GM23338 (cell line): ENCODE data around the gene RADIL. TPM values are rescaled to one million over a fixed set of nuclear protein-coding genes. Genes with fewer than 3 reads are reported as not detected.

Experiments
- ATAC-seq: fragments of 200-7000 bp; cut with Tn5 transposase; 3 replicates; pipeline ENCODE4 v1.9.1; 2020
- DNase-seq: peaks from one replicate; pipeline ENCODE4 v3.0.0-alpha.2; 2015; ENCODE audit warnings: low spot score
- H2AFZ ChIP-seq: fragments of 200-600 bp; sonication (generic); 2 replicates; pipeline ENCODE4 v1.8.0; 2016; ENCODE audit warnings: antibody characterized with exemption, mild to moderate bottlenecking, moderate library complexity
- H3F3A ChIP-seq: fragments of 200-600 bp; sonication (generic); replicated peaks from 2 replicates; pipeline ENCODE4 v1.8.0; 2017; ENCODE audit warnings: antibody characterized with exemption, mixed run types, low read depth
- H3K27ac ChIP-seq: fragments of 200-600 bp; sonication (generic); 2 replicates; pipeline ENCODE4 v1.6.1; 2016; ENCODE audit warnings: low read depth
- H3K27me3 ChIP-seq: fragments of 200-600 bp; sonication (generic); 2 replicates; pipeline ENCODE4 v1.8.0; 2016; ENCODE audit warnings: mild to moderate bottlenecking, mixed run types, moderate library complexity; ENCODE audit not compliant: insufficient read depth
- H3K36me3 ChIP-seq: fragments of 200-600 bp; sonication (generic); 2 replicates; pipeline ENCODE4 v1.8.0; 2016; ENCODE audit warnings: mild to moderate bottlenecking; ENCODE audit not compliant: insufficient read depth
- H3K4me1 ChIP-seq: fragments of 200-600 bp; sonication (generic); 2 replicates; pipeline ENCODE4 v1.8.0; 2016; ENCODE audit warnings: mild to moderate bottlenecking, moderate library complexity; ENCODE audit not compliant: insufficient read depth
- H3K4me2 ChIP-seq: fragments of 200-600 bp; sonication (generic); 2 replicates; pipeline ENCODE4 v1.7.1; 2017; ENCODE audit warnings: mixed run types
- H3K4me3 ChIP-seq: fragments of 200-600 bp; sonication (generic); 2 replicates; pipeline ENCODE4 v1.6.1; 2016; ENCODE audit warnings: mixed run types
- H3K79me2 ChIP-seq: fragments of 200-600 bp; sonication (generic); replicated peaks from 2 replicates; pipeline ENCODE4 v1.8.0; 2017; ENCODE audit warnings: mild to moderate bottlenecking; ENCODE audit not compliant: insufficient read depth
- H3K9me2 ChIP-seq: fragments of 200-600 bp; sonication (generic); 2 replicates; pipeline ENCODE4 v1.8.0; 2017; ENCODE audit not compliant: insufficient read depth
- H4K20me1 ChIP-seq: fragments of 200-600 bp; sonication (generic); replicated peaks from 2 replicates; pipeline ENCODE4 v1.8.0; 2017; ENCODE audit warnings: mild to moderate bottlenecking; ENCODE audit not compliant: insufficient read depth
- H3K27ac Mint-ChIP-seq: 2 replicates; pipeline ENCODE4 v1.8.0; 2020; ENCODE audit warnings: inconsistent platforms, mild to moderate bottlenecking, moderate library complexity, mixed read lengths
- H3K27me3 Mint-ChIP-seq: 3 replicates; pipeline ENCODE4 v1.8.0; 2022; ENCODE audit warnings: low read depth, mild to moderate bottlenecking, moderate library complexity, mixed read lengths, inconsistent platforms; ENCODE audit not compliant: insufficient read depth, poor library complexity
- H3K36me3 Mint-ChIP-seq: 3 replicates; pipeline ENCODE4 v1.8.0; 2021; ENCODE audit warnings: low read depth, mild to moderate bottlenecking, inconsistent platforms, moderate library complexity, mixed read lengths
- H3K4me1 Mint-ChIP-seq: 3 replicates; pipeline ENCODE4 v1.8.0; 2020; ENCODE audit warnings: mild to moderate bottlenecking, inconsistent platforms, mixed read lengths
- H3K4me3 Mint-ChIP-seq: 3 replicates; pipeline ENCODE4 v1.8.0; 2021; ENCODE audit warnings: moderate library complexity, mild to moderate bottlenecking, inconsistent platforms, mixed read lengths
- H3K9me3 Mint-ChIP-seq: 3 replicates; pipeline ENCODE4 v1.8.0; 2020; ENCODE audit warnings: moderate library complexity, mild to moderate bottlenecking, inconsistent platforms, mixed read lengths
- CREB1 ChIP-seq: fragments of 250-450 bp; sonication (Bioruptor Pico); IDR thresholded peaks from 2 replicates; pipeline ENCODE4 v1.5.0; 2020; ENCODE audit warnings: low read depth, mild to moderate bottlenecking, moderate library complexity
- CTCF ChIP-seq, 2 experiments: fragments of 200-600 bp in 1 of 2; sonication (generic) in 1 of 2; conservative IDR thresholded peaks; 2 replicates each; pipeline versions ENCODE4 v1.5.1 to v1.6.1; 2016 to 2017; ENCODE audit warnings: antibody characterized with exemption in 2 of 2, low read depth in 2 of 2, mild to moderate bottlenecking in 2 of 2, moderate library complexity in 1 of 2
- EZH2 ChIP-seq: fragments of 200-600 bp; sonication (generic); IDR thresholded peaks from one replicate; pipeline ENCODE4 v1.8.0; 2017; ENCODE audit warnings: antibody characterized with exemption, mild to moderate bottlenecking, low read depth; ENCODE audit not compliant: unreplicated experiment
- EZH2phosphoT487 ChIP-seq: fragments of 200-600 bp; sonication (generic); IDR thresholded peaks from one replicate; pipeline ENCODE4 v1.8.1; 2018; ENCODE audit warnings: antibody characterized with exemption; ENCODE audit not compliant: unreplicated experiment
- JUNB ChIP-seq: IDR thresholded peaks from one replicate; pipeline ENCODE4 v1.6.1; 2016; ENCODE audit warnings: antibody characterized with exemption; ENCODE audit not compliant: unreplicated experiment
- NANOG ChIP-seq: IDR thresholded peaks from 2 replicates; pipeline ENCODE4 v1.6.1; 2016; ENCODE audit warnings: antibody characterized with exemption, borderline replicate concordance
- POLR2AphosphoS5 ChIP-seq: IDR thresholded peaks from 2 replicates; pipeline ENCODE4 v1.6.1; 2016; ENCODE audit warnings: antibody characterized with exemption, low read depth
- STAT1 ChIP-seq: IDR thresholded peaks from one replicate; pipeline ENCODE4 v1.6.1; 2016; ENCODE audit warnings: antibody characterized with exemption; ENCODE audit not compliant: unreplicated experiment
- ZNF114 ChIP-seq: fragments of 250-450 bp; sonication (Bioruptor Pico); IDR thresholded peaks from 2 replicates; pipeline ENCODE4 v1.5.0; 2020; ENCODE audit warnings: mild to moderate bottlenecking, moderate library complexity
- ZNF331 ChIP-seq: fragments of 250-450 bp; sonication (Bioruptor Pico); IDR thresholded peaks from 2 replicates; pipeline ENCODE4 v1.5.0; 2020; ENCODE audit warnings: low read depth, mild to moderate bottlenecking, moderate library complexity
- ZNF462 ChIP-seq: fragments of 250-450 bp; sonication (Bioruptor Pico); IDR thresholded peaks from 2 replicates; pipeline ENCODE4 v1.5.0; 2020; ENCODE audit warnings: mild to moderate bottlenecking, moderate library complexity
- polyA plus RNA-seq: library from polyadenylated mRNA; unstranded; fragments of >200 nt; fragmentation: Nextera tagmentation; extraction: Ambion mirVana; gene quantifications from 2 replicates; pipeline ENCODE4 v1.2.1, GENCODE V29; 2016
- total RNA-seq: library from RNA; depleted of rRNA; stranded (reverse); fragments of >200 nt; shearing (Covaris generic); gene quantifications from 2 replicates; pipeline ENCODE4 v1.2.3, GENCODE V29; 2014
- TF ChIP-seq, protein P1 (sequence below): IDR thresholded peaks from 2 replicates; pipeline ENCODE4 v1.6.1; 2016; ENCODE audit warnings: antibody characterized with exemption
- TF ChIP-seq, protein P2 (sequence below): IDR thresholded peaks from one replicate; pipeline ENCODE4 v1.6.1; 2018; ENCODE audit warnings: antibody characterized with exemption; ENCODE audit not compliant: unreplicated experiment

RADIL gene
- total and polyA plus RNA-seq, 2 experiments from 2014 or later: 4.3 to 9.8 TPM

DNA sequence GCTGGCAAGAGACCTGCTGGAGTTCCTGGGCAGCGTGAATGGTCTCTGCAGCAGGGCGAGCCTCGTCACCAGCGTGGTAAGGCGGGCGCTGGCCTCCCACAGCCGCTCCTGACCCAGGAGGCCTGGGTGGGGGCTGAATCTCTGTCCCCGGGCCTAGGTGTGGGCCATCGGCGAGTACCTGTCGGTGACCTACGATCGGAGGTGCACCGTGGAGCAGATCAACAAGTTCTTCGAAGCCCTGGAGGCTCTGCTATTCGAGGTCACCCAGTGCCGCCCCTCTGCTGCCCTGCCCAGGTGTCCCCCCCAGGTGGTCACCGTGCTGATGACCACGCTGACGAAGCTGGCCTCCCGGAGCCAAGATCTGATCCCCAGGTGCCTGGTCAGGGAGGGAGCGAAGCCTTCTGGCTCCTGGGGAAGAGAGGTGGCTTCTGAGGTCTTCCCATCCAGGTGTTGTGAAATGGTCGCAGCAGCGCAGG is 93.0 kb downstream of the RADIL start:
- no peak overlapping the region for H3K27ac ChIP-seq
- no peak overlapping the region for H3K4me2 ChIP-seq
- Mint-ChIP-seq H3K27me3 (peaks cover 11% of the 10 kb centered on the region), H3K27ac (no peak overlapping the region), H3K4me3 (no peak overlapping the region), H3K36me3 (peaks cover 14% of the 10 kb centered on the region), H3K9me3 (no peaks in the 10 kb centered on the region), H3K4me1 (peaks cover 13% of the 10 kb centered on the region)
- no peaks in the 10 kb centered on the region for H3K9me2 ChIP-seq
- no peak overlapping the region for H3K4me3 ChIP-seq
- no peaks in the 10 kb centered on the region for H3K27me3 ChIP-seq
- no peaks in the 10 kb centered on the region; the same call in 1 of the 2 replicates for H3K36me3 ChIP-seq
- H3K4me1 ChIP-seq: peaks cover 6% of the 10 kb centered on the region
- DNase-seq (no peak), ATAC-seq (no peak)
- no peaks in the 10 kb centered on the region for H3F3A ChIP-seq
- H3K79me2 ChIP-seq: no peaks in the 10 kb centered on the region
- H2AFZ ChIP-seq: no peak overlapping the region
- TF ChIP-seq JUNB: no peak
- TF ChIP-seq, protein P1, sequence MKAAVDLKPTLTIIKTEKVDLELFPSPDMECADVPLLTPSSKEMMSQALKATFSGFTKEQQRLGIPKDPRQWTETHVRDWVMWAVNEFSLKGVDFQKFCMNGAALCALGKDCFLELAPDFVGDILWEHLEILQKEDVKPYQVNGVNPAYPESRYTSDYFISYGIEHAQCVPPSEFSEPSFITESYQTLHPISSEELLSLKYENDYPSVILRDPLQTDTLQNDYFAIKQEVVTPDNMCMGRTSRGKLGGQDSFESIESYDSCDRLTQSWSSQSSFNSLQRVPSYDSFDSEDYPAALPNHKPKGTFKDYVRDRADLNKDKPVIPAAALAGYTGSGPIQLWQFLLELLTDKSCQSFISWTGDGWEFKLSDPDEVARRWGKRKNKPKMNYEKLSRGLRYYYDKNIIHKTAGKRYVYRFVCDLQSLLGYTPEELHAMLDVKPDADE: no peak
- no peak for TF ChIP-seq STAT1
- TF ChIP-seq EZH2: no peak
- no peak for TF ChIP-seq NANOG
- TF ChIP-seq ZNF331 (CRISPR knock-in tag): no peak
- TF ChIP-seq CREB1 (CRISPR knock-in tag): no peak
- TF ChIP-seq, protein P2, sequence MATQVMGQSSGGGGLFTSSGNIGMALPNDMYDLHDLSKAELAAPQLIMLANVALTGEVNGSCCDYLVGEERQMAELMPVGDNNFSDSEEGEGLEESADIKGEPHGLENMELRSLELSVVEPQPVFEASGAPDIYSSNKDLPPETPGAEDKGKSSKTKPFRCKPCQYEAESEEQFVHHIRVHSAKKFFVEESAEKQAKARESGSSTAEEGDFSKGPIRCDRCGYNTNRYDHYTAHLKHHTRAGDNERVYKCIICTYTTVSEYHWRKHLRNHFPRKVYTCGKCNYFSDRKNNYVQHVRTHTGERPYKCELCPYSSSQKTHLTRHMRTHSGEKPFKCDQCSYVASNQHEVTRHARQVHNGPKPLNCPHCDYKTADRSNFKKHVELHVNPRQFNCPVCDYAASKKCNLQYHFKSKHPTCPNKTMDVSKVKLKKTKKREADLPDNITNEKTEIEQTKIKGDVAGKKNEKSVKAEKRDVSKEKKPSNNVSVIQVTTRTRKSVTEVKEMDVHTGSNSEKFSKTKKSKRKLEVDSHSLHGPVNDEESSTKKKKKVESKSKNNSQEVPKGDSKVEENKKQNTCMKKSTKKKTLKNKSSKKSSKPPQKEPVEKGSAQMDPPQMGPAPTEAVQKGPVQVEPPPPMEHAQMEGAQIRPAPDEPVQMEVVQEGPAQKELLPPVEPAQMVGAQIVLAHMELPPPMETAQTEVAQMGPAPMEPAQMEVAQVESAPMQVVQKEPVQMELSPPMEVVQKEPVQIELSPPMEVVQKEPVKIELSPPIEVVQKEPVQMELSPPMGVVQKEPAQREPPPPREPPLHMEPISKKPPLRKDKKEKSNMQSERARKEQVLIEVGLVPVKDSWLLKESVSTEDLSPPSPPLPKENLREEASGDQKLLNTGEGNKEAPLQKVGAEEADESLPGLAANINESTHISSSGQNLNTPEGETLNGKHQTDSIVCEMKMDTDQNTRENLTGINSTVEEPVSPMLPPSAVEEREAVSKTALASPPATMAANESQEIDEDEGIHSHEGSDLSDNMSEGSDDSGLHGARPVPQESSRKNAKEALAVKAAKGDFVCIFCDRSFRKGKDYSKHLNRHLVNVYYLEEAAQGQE: no peak
- no peak for TF ChIP-seq ZNF462 (CRISPR knock-in tag)
- no peak for TF ChIP-seq EZH2phosphoT487
- TF ChIP-seq ZNF114 (CRISPR knock-in tag): no peak
- TF ChIP-seq POLR2AphosphoS5: no peak
- no peak for TF ChIP-seq CTCF (conservative IDR thresholded peaks at IDR 0.05; ENCODE audit: low read depth in 2 of 2)
- H4K20me1 ChIP-seq: no peaks in the 10 kb centered on the region
